GM21367 (cell line): ENCODE results near the gene ABCA7.

Experiments used
- ATAC-seq: cut with Tn5 transposase; IDR thresholded peaks from one replicate; pipeline ENCODE4 v1.9.1; 2021; ENCODE audit not compliant: unreplicated experiment

ABCA7 gene

DNA sequence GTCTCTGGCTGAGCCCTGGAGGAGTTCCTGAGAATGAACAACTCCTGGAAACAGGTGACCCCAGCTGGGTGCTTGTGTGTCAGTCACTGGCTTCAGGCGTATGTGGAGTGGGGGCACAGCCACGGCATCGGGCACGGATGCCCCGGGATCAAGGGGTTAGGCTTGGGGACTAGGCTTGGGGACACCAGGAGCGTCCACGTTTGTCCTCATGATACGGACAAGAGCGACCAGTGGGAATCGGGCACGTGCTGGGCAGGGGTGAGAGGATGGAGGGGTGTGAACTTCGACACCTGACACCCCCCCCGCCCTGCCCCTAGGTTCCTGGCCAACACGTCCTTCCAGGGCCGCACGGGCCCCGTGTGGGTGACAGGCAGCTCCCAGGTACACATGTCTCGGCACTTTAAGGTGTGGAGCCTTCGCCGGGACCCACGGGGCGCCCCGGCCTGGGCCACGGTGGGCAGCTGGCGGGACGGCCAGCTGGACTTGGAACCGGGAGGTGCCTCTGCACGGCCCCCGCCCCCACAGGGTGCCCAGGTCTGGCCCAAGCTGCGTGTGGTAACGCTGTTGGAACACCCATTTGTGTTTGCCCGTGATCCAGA is 35.6 kb upstream of the ABCA7 start:
- no peak for ATAC-seq

DNA sequence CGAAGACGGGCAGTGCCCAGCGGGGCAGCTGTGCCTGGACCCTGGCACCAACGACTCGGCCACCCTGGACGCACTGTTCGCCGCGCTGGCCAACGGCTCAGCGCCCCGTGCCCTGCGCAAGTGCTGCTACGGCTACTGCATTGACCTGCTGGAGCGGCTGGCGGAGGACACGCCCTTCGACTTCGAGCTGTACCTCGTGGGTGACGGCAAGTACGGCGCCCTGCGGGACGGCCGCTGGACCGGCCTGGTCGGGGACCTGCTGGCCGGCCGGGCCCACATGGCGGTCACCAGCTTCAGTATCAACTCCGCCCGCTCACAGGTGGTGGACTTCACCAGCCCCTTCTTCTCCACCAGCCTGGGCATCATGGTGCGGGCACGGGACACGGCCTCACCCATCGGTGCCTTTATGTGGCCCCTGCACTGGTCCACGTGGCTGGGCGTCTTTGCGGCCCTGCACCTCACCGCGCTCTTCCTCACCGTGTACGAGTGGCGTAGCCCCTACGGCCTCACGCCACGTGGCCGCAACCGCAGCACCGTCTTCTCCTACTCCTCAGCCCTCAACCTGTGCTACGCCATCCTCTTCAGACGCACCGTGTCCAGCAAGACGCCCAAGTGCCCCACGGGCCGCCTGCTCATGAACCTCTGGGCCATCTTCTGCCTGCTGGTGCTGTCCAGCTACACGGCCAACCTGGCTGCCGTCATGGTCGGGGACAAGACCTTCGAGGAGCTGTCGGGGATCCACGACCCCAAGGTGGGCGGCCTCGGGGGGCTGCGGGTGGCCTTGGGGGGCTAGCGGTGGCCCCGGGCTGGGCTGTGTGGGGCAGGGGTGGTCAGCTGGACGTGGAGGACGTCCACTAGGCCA is 34.9 kb upstream of the ABCA7 start:
- no peak for ATAC-seq

DNA sequence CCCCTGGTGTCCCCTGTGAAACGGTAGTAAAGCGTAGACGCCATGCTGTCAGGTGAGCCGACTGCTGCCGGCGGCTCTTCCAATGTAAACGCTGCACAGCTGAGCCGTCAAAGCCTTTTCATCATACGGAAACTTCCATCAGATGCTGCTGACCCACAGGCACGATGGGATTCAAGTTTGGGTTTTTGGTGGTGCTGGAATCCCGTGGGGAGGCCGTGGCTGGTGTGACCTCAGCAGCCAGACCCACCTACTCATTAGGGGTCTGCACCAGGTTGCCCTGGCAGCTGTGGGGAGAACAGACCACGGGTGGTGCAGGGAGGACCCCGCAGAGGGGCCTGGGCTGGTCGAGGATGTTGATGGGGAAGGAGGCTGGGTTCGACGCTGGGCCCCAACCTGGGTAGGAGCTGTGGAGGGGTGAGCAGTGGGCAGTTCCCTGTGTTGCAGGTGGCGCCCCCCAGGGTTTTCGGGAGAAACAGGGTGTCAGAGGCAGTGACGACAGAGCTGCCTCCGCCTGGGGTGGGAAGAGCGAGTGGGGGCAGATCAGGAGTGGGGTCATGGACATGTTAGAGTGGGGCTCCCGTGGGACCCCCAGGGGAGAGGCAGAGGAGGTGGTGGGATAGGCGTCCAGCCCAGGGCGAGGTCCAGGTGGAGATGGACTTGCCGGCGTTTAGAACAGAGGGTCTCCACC is 33.1 kb upstream of the ABCA7 start:
- ATAC-seq = no peak

DNA sequence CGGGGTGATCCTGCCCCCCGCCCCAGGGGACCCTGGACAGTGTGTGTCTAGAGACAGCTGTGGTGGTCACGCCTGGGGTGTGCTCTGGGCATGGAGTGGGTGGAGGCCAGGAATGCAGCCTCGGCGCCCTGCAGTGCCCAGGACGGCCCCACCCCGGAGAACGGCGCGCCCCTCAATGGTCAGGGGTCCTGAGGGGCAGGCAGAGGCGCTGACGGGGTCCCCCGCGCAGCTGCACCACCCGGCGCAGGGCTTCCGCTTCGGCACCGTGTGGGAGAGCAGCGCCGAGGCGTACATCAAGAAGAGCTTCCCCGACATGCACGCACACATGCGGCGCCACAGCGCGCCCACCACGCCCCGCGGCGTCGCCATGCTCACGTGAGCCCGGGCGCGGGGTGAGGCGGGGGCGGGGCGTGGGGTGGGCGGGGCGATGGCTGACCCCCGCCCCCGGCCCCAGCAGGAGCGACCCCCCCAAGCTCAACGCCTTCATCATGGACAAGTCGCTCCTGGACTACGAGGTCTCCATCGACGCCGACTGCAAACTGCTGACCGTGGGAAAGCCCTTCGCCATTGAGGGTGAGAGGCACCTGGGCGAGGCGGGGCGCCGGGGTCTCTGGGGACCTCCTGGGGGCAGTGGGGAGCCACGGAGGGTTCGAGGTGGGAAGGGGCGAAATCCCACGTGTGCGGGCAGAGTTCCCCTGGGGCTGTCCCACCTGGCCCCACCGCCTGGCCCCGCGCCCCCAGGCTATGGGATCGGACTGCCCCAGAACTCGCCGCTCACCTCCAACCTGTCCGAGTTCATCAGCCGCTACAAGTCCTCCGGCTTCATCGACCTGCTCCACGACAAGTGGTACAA is 32.3 kb upstream of the ABCA7 start:
- ATAC-seq = no peak

DNA sequence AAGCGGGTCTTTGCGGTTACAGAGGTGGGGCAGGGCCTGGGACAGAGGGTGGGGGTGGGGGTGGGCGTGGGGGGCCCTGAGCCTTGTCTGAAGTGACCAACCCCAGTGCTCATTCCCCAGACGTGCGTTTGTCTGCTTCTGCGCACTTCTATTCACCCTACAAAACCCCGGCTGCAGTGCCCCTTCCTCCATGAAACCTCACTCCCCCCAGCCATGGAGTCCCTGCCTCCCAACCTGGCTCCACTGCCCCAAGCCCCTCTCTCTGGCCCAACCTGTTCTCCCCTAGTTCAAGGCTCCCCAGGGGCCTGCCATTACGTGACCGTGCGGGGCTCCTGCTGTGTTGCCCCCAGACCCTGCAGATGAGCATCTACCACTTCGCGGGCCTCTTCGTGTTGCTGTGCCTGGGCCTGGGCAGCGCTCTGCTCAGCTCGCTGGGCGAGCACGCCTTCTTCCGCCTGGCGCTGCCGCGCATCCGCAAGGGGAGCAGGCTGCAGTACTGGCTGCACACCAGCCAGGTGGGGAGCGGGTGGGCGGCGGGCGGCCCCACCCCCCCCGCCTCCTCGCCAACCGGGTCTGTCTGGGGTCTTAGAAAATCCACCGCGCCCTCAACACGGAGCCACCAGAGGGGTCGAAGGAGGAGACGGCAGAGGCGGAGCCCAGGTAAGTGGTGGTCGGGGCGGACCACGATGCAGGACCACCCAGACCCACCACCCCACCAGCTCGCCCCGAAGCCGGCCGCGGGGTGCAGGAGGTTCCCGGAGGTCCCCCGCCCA is 31.5 kb upstream of the ABCA7 start:
- ATAC-seq = no peak

DNA sequence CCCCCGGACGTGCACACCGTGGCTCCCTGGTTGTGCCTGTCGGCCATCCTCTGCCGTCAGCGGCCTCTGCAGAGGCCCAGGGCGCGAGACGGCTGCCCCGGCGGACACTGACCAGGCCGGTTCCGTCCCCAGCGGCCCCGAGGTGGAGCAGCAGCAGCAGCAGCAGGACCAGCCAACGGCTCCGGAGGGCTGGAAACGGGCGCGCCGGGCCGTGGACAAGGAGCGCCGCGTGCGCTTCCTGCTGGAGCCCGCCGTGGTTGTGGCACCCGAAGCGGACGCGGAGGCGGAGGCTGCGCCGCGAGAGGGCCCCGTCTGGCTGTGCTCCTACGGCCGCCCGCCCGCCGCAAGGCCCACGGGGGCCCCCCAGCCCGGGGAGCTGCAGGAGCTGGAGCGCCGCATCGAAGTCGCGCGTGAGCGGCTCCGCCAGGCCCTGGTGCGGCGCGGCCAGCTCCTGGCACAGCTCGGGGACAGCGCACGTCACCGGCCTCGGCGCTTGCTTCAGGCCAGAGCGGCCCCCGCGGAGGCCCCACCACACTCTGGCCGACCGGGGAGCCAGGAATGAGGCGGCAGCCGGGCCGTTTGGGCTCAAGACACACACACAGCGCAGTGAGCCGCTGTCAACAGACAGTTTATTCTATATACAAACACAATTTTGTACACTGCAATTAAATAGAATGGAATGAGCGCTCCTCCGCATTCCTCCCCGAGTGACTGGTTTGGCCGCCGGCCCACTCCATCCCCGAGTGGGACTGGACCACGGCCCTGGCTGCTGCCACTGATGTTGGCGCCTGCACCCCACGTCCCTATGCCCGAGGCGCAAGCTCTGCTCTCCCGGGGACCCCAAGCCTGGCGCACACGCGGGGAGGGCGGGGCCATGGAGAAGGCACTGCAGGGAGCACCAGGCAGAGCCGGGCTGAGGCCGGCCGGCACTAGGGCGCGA is 30.6 kb upstream of the ABCA7 start:
- ATAC-seq = no peak

DNA sequence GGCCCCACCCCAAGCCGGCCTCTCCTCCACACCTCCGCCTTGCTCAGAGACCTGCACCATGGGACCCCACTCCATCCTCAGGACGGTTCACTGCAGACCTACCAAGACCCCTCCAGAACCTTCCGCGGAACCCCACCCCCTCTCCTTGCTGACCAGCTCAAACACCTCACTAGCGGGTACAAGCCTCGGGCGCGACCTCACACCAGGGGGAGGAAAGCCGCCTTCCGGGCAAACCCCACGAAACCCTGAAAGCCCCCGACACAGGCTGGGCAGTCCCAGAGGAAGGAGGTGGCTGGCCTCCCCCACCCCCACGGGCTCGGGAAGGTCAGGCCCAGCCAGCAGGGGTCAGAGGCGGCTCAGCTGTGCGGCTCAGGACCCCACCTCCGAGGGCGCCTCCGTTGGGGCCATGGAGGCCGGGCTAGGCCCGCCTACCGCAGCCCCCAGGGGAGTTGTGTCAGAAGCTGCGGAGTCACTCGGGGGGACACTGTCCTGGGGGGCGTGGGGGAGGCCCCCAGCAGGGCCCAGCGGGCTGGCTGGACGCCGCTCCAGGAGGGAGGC is 29.8 kb upstream of the ABCA7 start:
- no peak for ATAC-seq

DNA sequence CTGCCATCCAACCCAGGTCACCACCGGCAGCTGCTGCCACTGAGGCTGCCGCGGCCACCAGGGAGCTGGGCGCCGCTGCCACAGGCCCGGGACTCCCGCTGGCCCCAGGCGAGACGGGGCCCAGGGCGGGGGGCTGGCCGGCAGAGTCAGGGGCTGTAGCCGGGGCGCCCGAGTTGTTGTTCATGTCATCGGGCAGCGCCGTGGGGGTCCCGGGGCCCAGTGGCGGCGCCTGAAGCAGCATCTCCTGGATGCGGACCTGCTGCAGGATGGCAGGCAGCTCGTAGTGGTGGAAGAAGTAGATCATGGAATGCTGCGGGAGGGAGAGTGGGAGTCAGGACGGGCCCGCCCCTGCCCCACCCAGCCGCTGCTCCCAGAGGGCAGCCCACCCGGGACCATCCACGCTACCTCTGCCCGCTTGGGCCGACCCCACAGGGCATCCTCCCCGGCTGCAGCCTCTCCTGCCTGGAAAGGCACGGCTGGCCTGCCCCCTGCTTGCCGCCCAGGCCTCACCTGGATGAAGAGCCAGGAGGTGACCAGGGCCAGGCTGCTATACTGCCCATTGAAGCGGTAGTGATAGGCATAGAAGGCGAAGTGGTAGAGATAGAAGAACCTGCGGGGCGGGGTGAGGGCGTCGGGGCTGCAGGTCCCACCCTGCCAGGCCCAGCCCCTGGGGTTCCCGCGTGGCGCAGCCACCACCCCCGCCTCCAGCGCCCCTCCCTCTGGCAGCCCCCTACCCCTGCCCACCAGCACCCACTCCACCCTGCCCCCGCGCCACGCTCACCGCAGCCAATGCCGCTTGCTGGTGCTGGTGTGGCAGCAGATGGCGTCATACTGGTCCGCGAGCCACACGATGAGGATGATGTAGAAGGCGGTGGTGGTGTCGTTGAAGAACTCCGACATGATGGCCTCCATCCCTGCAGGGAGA is 29.1 kb upstream of the ABCA7 start:
- no peak for ATAC-seq

DNA sequence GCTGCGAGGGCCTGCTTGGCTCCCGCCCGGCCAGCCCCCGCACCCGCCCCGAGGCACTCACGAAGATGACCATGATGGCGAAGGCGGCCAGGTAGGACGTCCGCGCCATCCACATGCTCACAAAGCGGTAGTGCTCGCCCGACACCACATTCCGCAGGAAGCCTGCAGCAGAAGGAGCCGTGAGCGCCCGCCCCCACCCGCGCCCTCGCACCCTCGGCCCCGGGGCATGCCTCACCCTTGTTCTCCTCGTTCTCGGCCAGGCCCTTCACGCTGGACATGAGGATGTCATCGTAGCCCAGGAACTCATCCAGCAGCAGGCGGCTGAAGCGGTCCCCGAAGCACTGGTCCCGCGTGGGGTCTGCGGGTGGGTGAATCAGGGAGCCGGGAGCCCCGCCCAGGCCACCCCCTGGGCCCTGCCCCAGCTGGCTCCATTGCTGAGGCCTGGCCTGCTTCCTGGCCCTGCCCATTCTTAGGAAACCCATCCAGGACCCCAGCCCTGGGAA is 28.0 kb upstream of the ABCA7 start:
- ATAC-seq = no peak

DNA sequence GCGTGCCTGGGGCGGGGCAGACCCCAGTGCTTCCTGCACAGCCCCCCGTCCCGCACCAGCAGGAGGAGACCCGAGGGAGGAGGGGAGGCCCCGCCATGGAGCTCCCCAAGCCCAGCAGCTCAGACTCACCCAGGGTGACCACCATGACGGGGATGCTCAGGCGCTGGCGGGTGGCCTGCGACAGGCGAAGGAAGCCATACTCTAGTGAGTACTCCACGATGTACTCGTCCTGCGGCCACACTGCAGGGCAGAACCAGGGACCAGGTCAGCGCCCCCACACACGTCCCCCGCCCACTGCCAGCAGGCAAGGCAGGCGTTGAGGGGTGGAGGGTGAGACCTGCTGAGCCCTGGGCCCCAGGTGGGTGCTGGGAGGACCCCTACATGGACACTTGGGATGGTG is 27.6 kb upstream of the ABCA7 start:
- no peak for ATAC-seq

DNA sequence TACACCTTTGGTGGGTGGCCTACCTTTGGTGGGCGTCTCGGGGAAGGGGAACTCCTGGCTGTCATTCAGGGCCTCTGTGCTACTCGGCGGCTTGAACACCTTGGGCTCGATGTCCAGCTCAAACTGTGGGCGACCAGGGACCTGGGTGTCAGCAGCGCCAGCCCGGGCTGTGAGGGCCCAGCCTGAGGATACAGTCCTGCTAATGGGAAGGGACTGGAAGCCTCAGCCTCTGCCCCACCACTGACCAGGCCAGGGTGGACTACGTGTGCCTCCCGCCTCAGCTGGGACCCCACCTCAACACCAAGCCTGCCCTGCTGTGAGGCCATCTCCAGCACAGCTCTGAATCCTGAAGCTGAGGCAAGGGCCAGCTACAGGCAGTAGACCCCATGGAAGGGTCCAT is 26.7 kb upstream of the ABCA7 start:
- ATAC-seq = no peak

DNA sequence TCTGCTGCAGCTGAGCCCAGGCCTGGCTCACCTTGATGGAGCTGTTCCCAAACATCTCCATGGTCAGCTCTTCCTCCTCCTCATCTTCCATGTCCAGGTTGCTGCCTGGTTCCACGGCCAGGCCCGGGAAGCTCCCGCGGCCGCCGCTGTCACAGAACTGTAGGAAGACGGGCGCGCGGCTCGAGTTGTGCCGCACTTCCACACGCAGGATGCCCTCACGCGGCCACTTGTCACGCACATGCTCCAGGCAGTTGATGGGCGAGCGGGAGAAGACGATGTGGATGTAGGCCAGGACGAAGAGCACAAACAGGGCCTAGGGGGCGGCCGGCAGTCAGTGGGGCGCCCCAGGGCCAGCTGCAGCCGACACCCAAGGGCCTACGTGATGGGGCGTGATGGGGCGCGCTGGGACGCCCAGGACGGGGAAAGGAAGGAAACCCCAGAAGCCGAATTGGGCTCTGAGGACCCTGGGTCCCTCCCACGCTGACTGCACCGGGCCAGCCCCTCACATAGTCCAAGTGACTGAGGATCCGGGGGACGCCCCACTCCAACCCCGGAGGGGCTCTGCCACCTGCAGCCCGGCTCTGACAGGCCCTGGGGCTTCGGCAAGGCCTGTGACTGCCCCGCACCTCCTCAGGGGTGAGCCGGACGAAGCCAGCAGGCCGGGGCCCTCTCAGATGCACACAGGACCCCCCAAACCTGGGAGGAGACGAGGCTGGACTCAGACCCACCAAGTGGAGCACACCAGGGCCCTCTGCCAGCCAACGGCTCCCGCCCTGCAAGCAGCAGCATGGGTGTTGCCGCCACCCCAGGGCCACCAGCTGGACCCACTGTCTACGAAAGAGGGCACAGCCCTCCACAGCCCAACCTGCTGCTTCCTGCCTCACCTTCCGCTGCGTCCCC is 25.5 kb upstream of the ABCA7 start:
- no peak for ATAC-seq

DNA sequence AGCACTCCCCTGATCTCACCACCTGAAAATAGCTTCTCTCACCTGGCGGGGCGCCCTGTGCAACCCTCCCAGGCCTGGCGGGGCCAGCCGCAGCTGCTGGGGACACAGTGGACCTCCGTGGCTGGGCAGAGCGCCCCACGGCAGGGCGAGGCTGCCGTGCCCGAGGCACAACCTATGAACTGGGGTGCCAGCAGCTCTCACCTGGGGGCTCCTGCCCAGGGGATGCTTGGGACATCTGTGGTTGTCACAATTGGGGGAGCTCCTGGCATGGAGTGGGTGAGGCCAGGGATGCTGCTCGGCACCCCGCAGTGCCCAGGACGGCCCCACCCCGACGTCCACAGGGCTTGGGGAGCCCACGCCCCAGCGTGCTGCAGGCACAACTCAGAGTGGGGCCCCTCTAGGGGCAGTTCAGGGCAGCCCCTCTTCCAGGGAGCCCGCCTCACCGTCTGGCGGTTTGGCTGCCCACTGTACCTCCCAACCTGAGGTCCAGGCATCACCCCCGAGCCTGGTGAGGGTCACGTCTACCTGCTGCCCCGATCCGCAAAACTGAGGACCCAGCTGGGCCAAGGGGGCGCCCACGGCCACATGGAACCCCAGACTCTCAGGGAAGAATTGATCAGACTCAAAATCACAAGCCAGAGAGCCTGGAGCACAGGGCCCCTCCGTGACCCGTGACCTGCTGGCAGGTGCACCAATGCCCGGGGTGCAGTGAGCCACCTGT is 24.7 kb upstream of the ABCA7 start:
- no peak for ATAC-seq

DNA sequence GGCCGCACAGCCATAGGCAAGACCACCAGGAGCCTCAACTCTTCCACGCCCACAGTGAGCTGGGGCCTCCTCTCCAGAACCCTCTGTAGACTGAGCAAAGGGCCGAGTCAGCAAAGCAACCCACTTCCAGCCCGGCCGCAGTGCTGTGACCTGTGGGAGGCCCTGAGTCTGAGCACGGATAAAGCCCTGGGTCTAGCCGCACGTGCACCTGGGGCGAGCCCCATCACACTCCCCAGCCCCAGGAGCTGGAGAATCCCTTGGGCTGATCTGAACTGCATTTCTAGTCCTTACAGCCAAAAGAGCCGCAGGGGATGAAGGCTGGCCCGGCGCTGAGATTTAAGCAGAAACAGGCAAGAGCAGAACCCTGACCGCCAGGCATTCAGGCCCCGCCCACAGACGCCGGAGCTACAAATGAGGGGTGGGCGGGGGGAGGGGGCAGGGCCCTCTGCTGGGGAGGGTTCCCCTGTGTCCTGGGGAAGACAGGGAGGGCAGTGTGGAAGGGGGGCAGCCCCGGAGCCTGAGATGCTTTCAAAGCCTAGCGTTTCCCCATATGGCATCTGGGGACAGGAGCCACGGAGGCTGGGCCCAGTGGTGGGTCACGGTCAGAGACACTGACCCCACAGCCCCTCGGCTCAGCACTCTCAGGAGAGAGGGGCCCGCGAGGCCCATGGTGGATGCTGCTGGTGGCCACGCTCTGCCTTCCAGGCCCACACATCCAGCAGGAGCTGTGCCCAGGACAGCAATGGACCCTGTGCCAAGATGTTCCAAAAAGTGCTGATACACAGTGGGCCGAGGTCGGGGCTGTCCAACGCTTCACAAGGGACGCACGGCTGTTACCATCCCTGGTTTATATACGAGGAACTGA is 23.9 kb upstream of the ABCA7 start:
- no peak for ATAC-seq

DNA sequence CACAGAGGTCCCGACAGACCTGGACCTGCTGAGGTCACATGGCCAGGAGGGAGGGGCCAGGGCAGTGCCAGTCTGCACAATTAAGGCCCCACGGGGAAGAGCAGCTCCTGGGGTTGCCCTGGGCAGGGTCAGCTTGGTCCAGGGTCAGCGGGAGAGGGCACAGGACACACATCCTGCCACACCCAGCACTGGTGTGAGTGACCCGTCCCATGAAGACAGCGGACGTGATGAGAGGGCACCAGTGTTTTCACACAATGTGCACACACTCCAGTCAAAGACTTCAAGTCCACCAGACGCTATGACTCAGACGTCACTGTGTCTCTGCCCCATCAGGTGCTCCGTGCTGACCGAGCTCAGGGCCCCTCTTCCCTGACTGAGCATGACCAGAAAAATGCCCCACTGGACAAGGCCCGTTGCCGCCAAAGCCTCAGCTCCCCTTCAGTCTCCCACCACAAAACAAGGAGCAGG is 23.2 kb upstream of the ABCA7 start:
- no peak for ATAC-seq
